ENCODE data around the gene SCPEP1.

DNA sequence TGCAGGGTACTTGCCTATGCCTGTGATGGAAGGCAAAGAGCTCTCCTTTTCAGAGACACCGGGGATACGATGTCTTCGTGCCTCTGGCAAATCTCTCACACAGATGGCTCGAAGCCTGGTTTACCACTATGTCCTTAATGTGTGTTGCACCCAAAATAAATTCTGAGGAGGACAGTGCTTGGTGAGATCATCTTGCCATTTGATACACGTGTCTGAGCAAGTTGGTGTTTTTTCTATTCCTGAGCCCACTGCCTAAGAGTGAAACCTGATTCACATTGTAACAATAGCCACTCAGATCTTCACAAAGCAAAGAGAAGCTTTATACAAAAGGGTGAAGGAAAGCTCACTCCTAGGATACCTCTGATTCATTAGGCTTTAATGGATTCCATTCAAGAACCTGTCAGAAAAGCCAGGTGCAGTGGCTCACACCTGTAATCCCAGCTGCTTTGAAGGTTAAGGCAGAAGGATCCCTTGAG is 74.0 kb downstream of the SCPEP1 start:
- no peak for TF ChIP-seq EZH2 (IDR thresholded peaks at IDR 0.05; ENCODE audit: insufficient read depth, poor library complexity, severe bottlenecking)
- TF ChIP-seq EZH2phosphoT487 (IDR thresholded peaks at IDR 0.05; ENCODE audit: insufficient read depth, low read depth): no peak

Measured in GM23248 (cell line).